Endothelial cell of umbilical vein (primary cell): Measurements from ENCODE around the gene SLC45A2. TPM values are rescaled to one million over a fixed set of nuclear protein-coding genes. Genes with fewer than 3 reads are reported as not detected.

Source experiments
- BruUV-seq: library from RNA; stranded (reverse); fragments of 400-500 nt; replicated peaks from 2 replicates; lab custom pipeline; 2021; lab: Mats Ljungman, UMichigan
- CTCF ChIA-PET: fragments of 300-600, 350-600 bp; sonication (Branson Sonifier 250); formaldehyde crosslinking; loops from one replicate; lab custom pipeline; 2021; ENCODE audit warnings: antibody characterized with exemption, inconsistent platforms; lab: Charles Lee
- POLR2A ChIA-PET: fragments of 300-600, 350-600 bp; sonication (Branson Sonifier 250); formaldehyde crosslinking; loops from one replicate; lab custom pipeline; 2021; ENCODE audit warnings: antibody characterized with exemption, inconsistent platforms; lab: Charles Lee
- DNase-seq: peaks from one replicate; pipeline ENCODE4 v3.0.0-alpha.2; 2011; ENCODE audit warnings: low read depth, low spot score
- FAIRE-seq: peaks from 2 replicates; lab custom pipeline; 2011; peaks lifted over from hg19 to GRCh38; lab: Jason Lieb, UNC
- H2AFZ ChIP-seq: 2 replicates; pipeline ENCODE4 v1.6.0; 2012; ENCODE audit warnings: low read depth, low read length, control low read depth, inconsistent platforms
- H3K27ac ChIP-seq: 2 replicates; pipeline ENCODE4 v1.5.1; 2011; ENCODE audit warnings: low read depth, mild to moderate bottlenecking, control low read depth, low read length, moderate library complexity; ENCODE audit not compliant: insufficient read depth
- H3K27me3 ChIP-seq, 2 experiments: 2 replicates each; pipeline versions ENCODE4 v1.6.0 to v1.6.1; 2011; ENCODE audit warnings: low read length in 2 of 2, mixed read lengths in 1 of 2; ENCODE audit not compliant: control insufficient read depth in 2 of 2, insufficient read depth in 2 of 2
- H3K36me3 ChIP-seq, 2 experiments: 2 replicates in 1 of 2; 3 replicates in 1 of 2; pipeline ENCODE4 v1.5.1; 2011; ENCODE audit warnings: low read length in 2 of 2, mild to moderate bottlenecking in 1 of 2, moderate library complexity in 1 of 2; ENCODE audit not compliant: control insufficient read depth in 2 of 2, insufficient read depth in 2 of 2; ENCODE audit errors: extremely low read depth in 1 of 2
- H3K4me1 ChIP-seq: 3 replicates; pipeline ENCODE4 v1.5.1; 2011; ENCODE audit warnings: mild to moderate bottlenecking, low read length; ENCODE audit not compliant: control insufficient read depth, insufficient read depth; ENCODE audit errors: extremely low read depth
- H3K4me2 ChIP-seq: 2 replicates; pipeline ENCODE4 v1.6.1; 2011; ENCODE audit warnings: low read length, control low read depth, mixed read lengths; ENCODE audit not compliant: insufficient read depth
- H3K4me3 ChIP-seq, 3 experiments: fragments of 200-600 bp in 1 of 3; sonication (generic), shearing (Covaris generic) in 1 of 3; replicated peaks in 1 of 3; 2 replicates each; pipeline ENCODE4 v1.5.1; 2011 to 2016; ENCODE audit warnings: control low read depth in 3 of 3, low read length in 3 of 3, mild to moderate bottlenecking in 2 of 3, inconsistent platforms in 1 of 3, low read depth in 1 of 3, moderate library complexity in 1 of 3; ENCODE audit not compliant: insufficient read depth in 1 of 3
- H3K79me2 ChIP-seq: 2 replicates; pipeline ENCODE4 v1.6.0; 2012; ENCODE audit warnings: low read length, inconsistent platforms; ENCODE audit not compliant: control insufficient read depth, insufficient read depth
- H3K9ac ChIP-seq: replicated peaks from 2 replicates; pipeline ENCODE3; 2011; ENCODE audit warnings: low read length, control low read depth; ENCODE audit not compliant: insufficient read depth; ENCODE audit errors: extremely low read depth
- H3K9me1 ChIP-seq: replicated peaks from 3 replicates; pipeline ENCODE4 v1.6.0; 2011; ENCODE audit warnings: mild to moderate bottlenecking, low read length; ENCODE audit not compliant: control insufficient read depth, insufficient read depth; ENCODE audit errors: extremely low read depth
- H3K9me3 ChIP-seq: replicated peaks from 2 replicates; pipeline ENCODE4 v1.5.1; 2012; ENCODE audit warnings: low read length, inconsistent platforms; ENCODE audit not compliant: control insufficient read depth, insufficient read depth
- H4K20me1 ChIP-seq: replicated peaks from 2 replicates; pipeline ENCODE3; 2011; ENCODE audit warnings: mild to moderate bottlenecking, low read length; ENCODE audit not compliant: control insufficient read depth, insufficient read depth; ENCODE audit errors: extremely low read depth
- CTCF ChIP-seq, 2 donors: IDR thresholded peaks; 1 replicate in 1 of 2; 2 replicates in 1 of 2; pipeline ENCODE4 v1.5.1; 2011; ENCODE audit warnings: low read length in 2 of 2, mild to moderate bottlenecking in 2 of 2, moderate library complexity in 2 of 2, control low read depth in 1 of 2, inconsistent platforms in 1 of 2, low read depth in 1 of 2; ENCODE audit not compliant: insufficient read depth in 1 of 2; ENCODE audit errors: extremely low read depth in 1 of 2
- EZH2 ChIP-seq: IDR thresholded peaks from 2 replicates; pipeline ENCODE4 v1.6.1; 2012; ENCODE audit warnings: borderline replicate concordance, low read depth, mild to moderate bottlenecking, moderate library complexity, low read length, inconsistent platforms; ENCODE audit not compliant: severe bottlenecking
- FOS ChIP-seq: IDR thresholded peaks from 2 replicates; pipeline ENCODE4 v1.6.1; 2011; ENCODE audit warnings: mild to moderate bottlenecking, low read length, moderate library complexity, borderline replicate concordance; ENCODE audit not compliant: insufficient read depth
- GATA2 ChIP-seq: IDR thresholded peaks from 2 replicates; pipeline ENCODE4 v1.7.0; 2011; ENCODE audit warnings: low read depth, mild to moderate bottlenecking, moderate library complexity, mixed read lengths, low read length; ENCODE audit not compliant: insufficient read length, insufficient read depth
- JUN ChIP-seq: IDR thresholded peaks from 2 replicates; pipeline ENCODE4 v1.6.1; 2011; ENCODE audit warnings: borderline replicate concordance, low read depth; ENCODE audit not compliant: insufficient read length, insufficient read depth
- MAX ChIP-seq: IDR thresholded peaks from 2 replicates; pipeline ENCODE4 v1.6.1; 2011; ENCODE audit not compliant: insufficient read depth, insufficient read length
- MYC ChIP-seq: IDR thresholded peaks from one replicate; pipeline ENCODE4 v1.6.1; 2011; ENCODE audit warnings: mild to moderate bottlenecking, low read depth, low read length
- POLR2A ChIP-seq: IDR thresholded peaks from 2 replicates; pipeline ENCODE4 v1.6.1; 2012; ENCODE audit warnings: low read depth, mild to moderate bottlenecking, control low read depth, low read length
- POLR2AphosphoS5 ChIP-seq: IDR thresholded peaks from 2 replicates; pipeline ENCODE4 v1.6.1; 2012; ENCODE audit warnings: low read depth, mild to moderate bottlenecking, control low read depth, low read length, moderate library complexity; ENCODE audit not compliant: insufficient read depth
- dilution Hi-C: fragments of 300-500 bp; cut with MboI; formaldehyde crosslinking; loops from one replicate; pipeline ENCODE4 v1.15.0; 2019; ENCODE audit warnings: low sequenced_read_pairs; ENCODE audit not compliant: extremely low pct_ligation_motif_present
- intact Hi-C: fragments of 100-400 bp; cut with micrococcal nuclease; formaldehyde crosslinking; loops from one replicate; pipeline ENCODE4 v1.10.0; 2022
- polyA plus RNA-seq, 4 experiments: library from polyadenylated mRNA; depleted of rRNA in 3 of 4; stranded (reverse) in 3 of 4; unstranded in 1 of 4; fragments of >200 nt; gene quantifications; 2 replicates each; pipeline versions ENCODE4 v1.2.1 to v1.2.3, GENCODE V29; 2011 to 2012; ENCODE audit warnings: missing spikeins in 1 of 4
- total RNA-seq: library from RNA; stranded (reverse); gene quantifications from 2 replicates; pipeline ENCODE4 v1.2.3, GENCODE V29; 2021

Gene SLC45A2
- total and polyA plus RNA-seq, 2 donors (not counting 3 experiments of a cell fraction or from before 2014, with no cell fraction given), result not detected

- Histone ChIP-seq H2AFZ (no peak overlapping the region), H3K27ac (no peak overlapping the region), H3K9ac (no peak overlapping the region), H3K4me3 (no peak overlapping the region), H3K9me3 (no peaks in the 10 kb centered on the region), H3K27me3 (peaks cover 37 to 48% of the 10 kb centered on the region in 2 experiments), H3K79me2 (no peaks in the 10 kb centered on the region), H3K4me2 (no peak overlapping the region), H3K4me1 (peaks cover 4% of the 10 kb centered on the region), H4K20me1 (no peaks in the 10 kb centered on the region), H3K36me3 (no peaks in the 10 kb centered on the region), H3K9me1 (no peaks in the 10 kb centered on the region)
- DNase-seq (no peak), FAIRE-seq (no peak)
- ChIA-PET POLR2A (no interaction called here), CTCF (no interaction called here)
- no TSS peak for BruUV-seq
- intact Hi-C loops (no loop called here), dilution Hi-C loops (no loop called here)
- TF ChIP-seq CTCF (IDR thresholded peaks at IDR 0.05; ENCODE audit: extremely low read depth in 1 of 2, insufficient read depth in 1 of 2, low read depth in 1 of 2, low read length in 2 of 2), result no peak
These were observed 43.4 kb downstream of the SLC45A2 start for GRCh38 chr5:33941090-33941489.

DNA sequence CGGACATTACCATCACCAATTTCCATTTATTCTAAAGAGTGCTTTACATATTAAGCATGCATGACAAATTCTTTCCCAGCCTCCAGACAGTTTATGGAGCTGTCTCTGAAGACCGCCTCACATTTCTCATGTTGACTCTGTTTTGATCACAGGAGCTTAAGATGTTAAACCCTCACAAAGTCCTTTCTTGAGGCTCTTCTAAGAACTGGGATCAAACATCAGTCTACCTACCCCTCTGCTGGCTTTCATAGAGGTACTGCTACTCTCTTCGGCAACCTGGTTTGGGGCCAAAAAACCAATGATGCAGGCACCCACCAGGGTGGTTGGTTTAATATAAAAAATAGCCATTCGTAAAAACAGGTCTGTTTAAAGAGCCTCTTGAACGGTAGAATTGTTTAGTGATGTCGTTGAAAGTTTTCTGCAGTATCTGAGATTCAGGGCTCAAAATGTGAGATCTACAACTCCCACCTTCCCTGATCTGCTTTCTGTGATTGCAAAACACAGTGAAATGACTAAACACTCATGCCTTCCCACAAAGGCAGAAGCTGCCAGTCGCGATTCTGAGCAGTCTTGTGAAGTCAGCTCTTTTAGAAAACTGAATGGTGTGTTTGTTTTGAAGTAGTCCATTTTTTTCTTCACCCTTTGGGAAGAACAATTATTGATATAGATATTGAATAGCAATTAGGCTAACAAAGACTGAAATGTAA, 44.8 kb downstream of the SLC45A2 start:
- no peak for TF ChIP-seq POLR2AphosphoS5
- TF ChIP-seq GATA2, result no peak
- no peak for TF ChIP-seq MAX
- no peak for TF ChIP-seq CTCF (IDR thresholded peaks at IDR 0.05; ENCODE audit: extremely low read depth in 1 of 2, insufficient read depth in 1 of 2, low read depth in 1 of 2, low read length in 2 of 2)
- no peak for TF ChIP-seq EZH2
- TF ChIP-seq FOS, result no peak
- TF ChIP-seq MYC, result no peak
- no peak for TF ChIP-seq JUN
- TF ChIP-seq POLR2A, result no peak
- BruUV-seq, result no TSS peak
- Histone ChIP-seq H3K27ac (no peak overlapping the region), H3K9me3 (no peaks in the 10 kb centered on the region), H3K4me1 (peaks cover 5% of the 10 kb centered on the region), H3K4me2 (no peak overlapping the region), H3K79me2 (no peaks in the 10 kb centered on the region), H3K9ac (no peak overlapping the region), H3K27me3 (peaks cover 42 to 49% of the 10 kb centered on the region in 2 experiments), H3K9me1 (no peaks in the 10 kb centered on the region), H3K4me3 (no peak overlapping the region), H4K20me1 (no peaks in the 10 kb centered on the region), H2AFZ (no peak overlapping the region), H3K36me3 (no peaks in the 10 kb centered on the region)
- dilution Hi-C loops, result no loop called here
- no peak for DNase-seq
- ChIA-PET POLR2A (no interaction called here), CTCF (interaction anchor here (0.6 to 2.5 kb wide), 3 partner anchors 56 to 504 kb away, joined by 3 to 10 read pairs (median 5); no protein-coding TSS in a partner anchor)
- intact Hi-C loops, result no loop called here
- FAIRE-seq, result no peak
